Cardiac fibroblast (primary cell): ENCODE data around the gene FA2H.
A peak's percentile ranks its signal among the peaks of the same experiment; 100 is the strongest.

Source experiments
- DNase-seq, 2 donors: peaks; one replicate each; pipeline versions ENCODE4 v3.0.0 to v3.0.0-alpha.2; 2010; ENCODE audit warnings: low read depth in 2 of 2
- H3K4me3 ChIP-seq, 2 donors: replicated peaks in 1 of 2; 1 replicate in 1 of 2; 2 replicates in 1 of 2; pipeline ENCODE4 v1.5.1; 2011; ENCODE audit warnings: low read depth in 2 of 2, low read length in 2 of 2, mild to moderate bottlenecking in 2 of 2, moderate library complexity in 1 of 2
- TF ChIP-seq, protein P1 (sequence below): IDR thresholded peaks from one replicate; pipeline ENCODE4 v1.5.1; 2011; ENCODE audit warnings: low read depth, mild to moderate bottlenecking, low read length, inconsistent platforms

The FA2H gene

DNA sequence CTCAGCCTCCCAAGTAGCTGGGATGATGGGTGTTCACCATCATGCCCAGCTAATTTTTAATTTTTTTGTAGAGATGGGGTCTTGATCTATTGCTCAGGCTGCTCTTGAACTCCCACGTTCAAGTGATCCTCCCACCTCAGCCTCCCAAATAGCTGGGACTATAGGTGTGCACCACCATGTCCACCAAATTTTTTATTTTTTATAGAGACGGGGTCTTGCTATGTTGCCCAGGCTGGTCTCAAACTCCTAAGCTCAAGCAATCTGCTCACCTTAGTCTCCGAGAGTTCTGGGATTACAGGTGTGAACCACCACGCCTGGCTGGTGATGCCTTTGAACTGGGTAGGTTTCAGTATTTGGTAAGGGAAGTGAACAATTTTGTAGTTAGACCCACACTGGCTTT, 30.1 kb downstream of the FA2H start:
- no peak for DNase-seq
- TF ChIP-seq, protein P1, sequence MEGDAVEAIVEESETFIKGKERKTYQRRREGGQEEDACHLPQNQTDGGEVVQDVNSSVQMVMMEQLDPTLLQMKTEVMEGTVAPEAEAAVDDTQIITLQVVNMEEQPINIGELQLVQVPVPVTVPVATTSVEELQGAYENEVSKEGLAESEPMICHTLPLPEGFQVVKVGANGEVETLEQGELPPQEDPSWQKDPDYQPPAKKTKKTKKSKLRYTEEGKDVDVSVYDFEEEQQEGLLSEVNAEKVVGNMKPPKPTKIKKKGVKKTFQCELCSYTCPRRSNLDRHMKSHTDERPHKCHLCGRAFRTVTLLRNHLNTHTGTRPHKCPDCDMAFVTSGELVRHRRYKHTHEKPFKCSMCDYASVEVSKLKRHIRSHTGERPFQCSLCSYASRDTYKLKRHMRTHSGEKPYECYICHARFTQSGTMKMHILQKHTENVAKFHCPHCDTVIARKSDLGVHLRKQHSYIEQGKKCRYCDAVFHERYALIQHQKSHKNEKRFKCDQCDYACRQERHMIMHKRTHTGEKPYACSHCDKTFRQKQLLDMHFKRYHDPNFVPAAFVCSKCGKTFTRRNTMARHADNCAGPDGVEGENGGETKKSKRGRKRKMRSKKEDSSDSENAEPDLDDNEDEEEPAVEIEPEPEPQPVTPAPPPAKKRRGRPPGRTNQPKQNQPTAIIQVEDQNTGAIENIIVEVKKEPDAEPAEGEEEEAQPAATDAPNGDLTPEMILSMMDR, result no peak
- H3K4me3 ChIP-seq, result no peak overlapping the region

DNA sequence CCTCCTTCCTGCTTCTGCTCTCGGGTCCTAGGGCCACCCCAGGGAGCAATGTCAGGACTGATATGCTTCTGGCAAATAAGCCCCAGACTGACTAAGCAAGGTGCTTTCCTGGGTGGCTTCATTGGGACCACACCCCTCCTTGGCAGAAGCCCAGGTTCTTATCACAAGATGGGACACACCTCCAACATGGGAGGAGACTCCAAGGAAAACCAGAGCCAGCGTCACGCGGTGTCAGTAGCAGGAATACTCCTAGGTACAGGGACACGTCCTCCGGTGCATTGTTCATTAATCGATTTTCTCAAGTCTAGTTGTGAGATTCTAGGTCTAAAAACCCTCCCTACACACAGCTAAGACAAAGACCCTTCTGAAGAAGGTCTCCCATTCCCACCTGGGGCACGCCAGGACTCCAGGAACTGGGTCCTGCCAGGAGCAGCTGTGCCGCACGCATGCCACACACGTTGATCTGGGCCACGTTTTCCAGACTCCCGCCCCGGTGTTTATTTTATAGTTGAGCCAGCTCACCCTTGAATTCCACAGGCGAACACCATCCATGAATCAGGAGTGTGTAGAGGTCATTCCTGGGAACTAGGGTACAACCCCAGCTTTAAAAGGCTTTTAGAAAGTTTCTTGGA, 30.8 kb downstream of the FA2H start:
- H3K4me3 ChIP-seq, result no peak overlapping the region
- DNase-seq, result peak; percentile 23 to 38

DNA sequence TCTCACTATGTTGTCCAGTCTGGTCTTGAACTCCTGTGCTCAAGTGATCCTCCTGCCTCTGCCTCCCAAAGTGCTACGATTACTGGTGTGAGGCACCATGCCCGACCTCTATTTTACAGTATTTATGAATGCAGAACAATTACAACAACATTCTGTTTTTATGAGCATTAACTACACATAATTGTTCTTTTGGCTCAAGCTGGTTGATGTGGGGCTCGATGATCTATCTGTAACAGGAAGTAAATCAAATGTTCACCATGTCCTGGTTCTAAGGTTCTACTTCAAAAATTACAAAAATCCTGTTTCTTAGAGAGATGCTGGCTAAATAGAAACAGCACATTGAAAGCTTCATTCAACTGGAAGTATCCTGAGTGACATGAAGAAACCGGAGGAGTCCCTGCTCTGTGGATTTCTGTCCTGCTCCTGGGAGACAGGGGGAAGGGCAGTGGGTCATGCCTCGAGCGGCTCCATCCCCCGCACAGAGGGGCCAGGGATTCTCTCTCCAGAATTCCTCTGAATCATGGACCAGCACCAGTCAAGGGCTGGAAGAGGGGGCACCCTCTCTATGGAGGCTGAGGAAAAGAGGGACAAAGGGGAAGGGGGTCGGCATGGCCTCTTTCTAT, 31.5 kb downstream of the FA2H start:
- no peak overlapping the region for H3K4me3 ChIP-seq
- DNase-seq, result no peak
- TF ChIP-seq, protein P1, result no peak

More for the DNA sequence above, 30.8 kb downstream of the FA2H start:
- TF ChIP-seq, protein P1, result no peak

DNA sequence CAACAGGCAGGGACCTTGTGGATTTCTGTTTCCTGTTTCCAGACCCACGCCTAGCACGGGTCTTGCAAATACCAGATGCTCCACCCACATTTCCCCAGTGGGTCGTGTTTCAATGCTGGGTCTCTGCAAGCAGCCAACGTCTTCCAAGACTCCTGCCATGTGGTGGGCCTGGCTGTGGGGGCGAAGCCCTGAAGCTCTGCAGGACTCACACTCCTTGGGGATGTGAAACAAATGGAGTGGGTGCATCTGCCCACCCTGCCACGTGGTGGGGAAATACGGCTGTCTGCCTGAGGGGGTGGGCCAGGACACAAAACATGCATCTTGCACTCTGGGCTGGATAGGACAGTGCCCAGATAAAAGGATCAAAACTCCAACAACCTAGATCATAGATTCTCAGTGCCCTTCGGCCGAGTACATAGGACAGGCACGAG, 32.6 kb downstream of the FA2H start:
- no peak overlapping the region for H3K4me3 ChIP-seq
- TF ChIP-seq, protein P1, result no peak
- peak in 1 of 2 donors; percentile 36 for DNase-seq

DNA sequence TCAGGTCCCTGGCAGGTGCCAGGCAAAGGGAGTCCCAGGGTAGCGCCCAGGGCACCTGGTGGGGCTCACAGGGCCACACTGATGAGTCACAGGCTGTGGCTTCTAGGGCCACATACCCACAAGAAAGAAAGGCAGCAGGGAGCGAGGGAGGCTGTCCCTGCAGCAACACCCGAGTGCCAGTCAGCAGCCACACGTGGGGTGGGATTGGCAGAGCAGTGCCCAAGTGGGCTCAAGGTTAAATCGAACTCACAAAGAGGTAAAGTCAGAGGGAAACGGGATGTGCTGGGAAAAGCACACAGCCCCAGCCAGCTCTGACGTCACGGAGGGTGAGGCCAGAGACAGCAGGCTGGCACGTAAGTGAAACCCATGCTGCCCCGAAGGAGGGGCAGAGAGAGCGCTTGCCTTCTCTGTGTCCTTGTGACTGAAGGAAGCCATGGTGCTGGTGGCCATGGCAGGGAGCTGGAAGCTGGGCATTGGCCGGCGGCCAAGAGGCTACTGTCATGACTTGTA, 33.8 kb downstream of the FA2H start:
- TF ChIP-seq, protein P1, result no peak
- no peak overlapping the region for H3K4me3 ChIP-seq
- no peak for DNase-seq

DNA sequence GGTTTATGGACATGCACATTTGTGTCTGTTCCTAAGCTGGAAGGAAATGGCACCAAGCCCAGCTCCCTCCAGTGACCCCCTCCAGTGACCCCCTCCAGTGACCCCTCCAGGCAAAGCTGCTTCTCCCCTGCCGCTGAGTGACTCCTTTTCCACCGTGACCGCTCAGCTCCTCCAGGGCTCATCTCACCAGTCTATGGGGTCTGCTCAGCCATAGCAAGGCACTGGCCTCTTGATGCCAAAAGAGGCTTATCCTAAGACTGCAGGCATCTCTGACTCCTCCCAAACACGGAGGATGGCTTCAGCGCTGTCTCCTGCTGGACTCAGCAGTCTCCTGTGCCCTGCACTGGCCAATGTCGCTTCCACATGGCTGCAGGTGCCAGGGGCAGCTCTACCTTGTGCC, 35.3 kb downstream of the FA2H start:
- H3K4me3 ChIP-seq, result no peak overlapping the region
- DNase-seq, result no peak
- TF ChIP-seq, protein P1, result no peak
